HG03565 (cell line): ENCODE measurements around the gene TAF6.

Source experiments
- ATAC-seq: cut with Tn5 transposase; IDR thresholded peaks from one replicate; pipeline ENCODE4 v1.9.1; 2021; ENCODE audit warnings: mild to moderate bottlenecking, moderate library complexity; ENCODE audit not compliant: unreplicated experiment

The TAF6 gene

GRCh38 chr7:100075418-100075817 lies 43.7 kb downstream of the TAF6 start:
- ATAC-seq, result no peak

GRCh38 chr7:100074841-100075240 lies 44.3 kb downstream of the TAF6 start:
- no peak for ATAC-seq

GRCh38 chr7:100072462-100072861 lies 46.7 kb downstream of the TAF6 start:
- no peak for ATAC-seq

- ATAC-seq, result no peak
These were observed 48.0 kb downstream of the TAF6 start for GRCh38 chr7:100071018-100071723.

- no peak for ATAC-seq
These were observed 49.2 kb downstream of the TAF6 start for GRCh38 chr7:100069991-100070390.

- no peak for ATAC-seq
These were observed 52.2 kb downstream of the TAF6 start for GRCh38 chr7:100066953-100067352.

- ATAC-seq, result no peak
These were observed 53.5 kb downstream of the TAF6 start for GRCh38 chr7:100065452-100066186.

- no peak for ATAC-seq
These were observed 55.0 kb downstream of the TAF6 start for GRCh38 chr7:100064162-100064561.

GRCh38 chr7:100063376-100063775 lies 55.8 kb downstream of the TAF6 start:
- no peak for ATAC-seq

- ATAC-seq, result no peak
These were observed 57.5 kb downstream of the TAF6 start for GRCh38 chr7:100061518-100062193.

- ATAC-seq, result no peak
These were observed 59.9 kb downstream of the TAF6 start for GRCh38 chr7:100059251-100059739.
